ENCODE results near the gene THNSL1.

The THNSL1 gene

DNA sequence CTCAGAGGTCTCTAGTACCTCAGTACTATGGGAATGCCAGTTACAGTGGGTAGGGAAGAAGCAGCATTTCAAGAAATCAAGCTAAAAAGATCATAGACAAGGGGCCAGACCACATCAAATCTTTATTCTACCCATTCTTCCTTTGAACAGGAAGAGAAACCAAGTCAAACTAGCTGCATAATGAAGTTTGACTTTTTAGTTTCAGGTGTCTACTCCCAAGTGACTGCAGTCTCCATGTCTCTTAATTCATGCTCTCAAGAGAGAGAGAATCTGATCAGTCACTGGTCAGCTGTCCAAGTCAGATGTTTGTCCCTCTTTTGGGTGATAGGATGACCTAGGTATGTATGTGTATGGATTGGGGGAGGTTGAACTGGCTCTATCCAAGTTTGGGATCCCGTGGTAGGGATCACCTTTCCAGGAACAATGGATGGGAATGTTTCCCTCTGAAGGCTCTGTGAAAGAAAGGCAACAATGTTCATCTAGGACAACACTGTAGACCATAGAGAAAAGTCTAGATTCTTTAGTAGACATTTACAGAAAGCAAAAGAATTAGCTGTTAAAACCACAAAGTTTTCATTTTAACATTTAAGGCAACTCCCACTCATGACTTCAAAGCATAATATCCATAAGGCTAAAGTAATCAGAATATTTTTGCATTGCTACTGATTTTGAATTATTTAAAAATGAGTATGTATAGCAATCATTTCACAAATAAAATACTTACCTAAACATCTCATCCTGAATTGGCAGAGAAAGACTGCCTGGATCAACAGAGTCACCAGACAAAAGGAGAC lies 33.9 kb upstream of the THNSL1 start:
- no peak overlapping the region for H3K27ac ChIP-seq (ENCODE audit: low read length)
- no peaks in the 10 kb centered on the region for H3K4me1 ChIP-seq (ENCODE audit: control insufficient read depth, insufficient read depth, low read length)
- H3K9ac ChIP-seq (ENCODE audit: low read length in 2 of 2) = no peak overlapping the region
- H3K36me3 ChIP-seq (ENCODE audit: control insufficient read depth in 2 of 2, insufficient read depth in 2 of 2, low read length in 2 of 2) = no peaks in the 10 kb centered on the region
- no peaks in the 10 kb centered on the region for H3K27me3 ChIP-seq (ENCODE audit: control insufficient read depth in 1 of 2, insufficient read depth in 2 of 2, low read length in 2 of 2)
- H3K9me3 ChIP-seq (ENCODE audit: control insufficient read depth in 2 of 2, low read length in 2 of 2) = no peaks in the 10 kb centered on the region
- H3K4me3 ChIP-seq (ENCODE audit: low read length in 2 of 2) = no peak overlapping the region

DNA sequence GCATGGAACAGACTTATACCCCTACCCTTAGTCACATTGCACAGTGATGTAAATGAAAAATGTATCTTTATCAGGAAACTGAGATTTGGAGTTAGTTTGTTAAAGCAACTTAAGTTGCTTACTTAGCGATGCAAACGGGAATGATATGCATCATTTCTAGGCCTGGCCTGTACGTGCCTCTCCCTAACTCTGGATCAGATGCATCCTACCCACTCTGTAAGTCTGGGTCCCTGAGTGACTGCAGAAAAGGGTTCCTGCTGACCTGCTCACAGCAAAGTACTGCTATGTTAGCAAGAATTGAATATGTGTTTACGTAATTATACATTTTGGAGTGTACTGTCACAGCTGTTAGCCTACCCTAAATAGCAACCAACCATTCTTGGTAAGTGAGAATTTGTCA lies 33.3 kb upstream of the THNSL1 start:
- H3K9me3 ChIP-seq (ENCODE audit: control insufficient read depth in 2 of 2, low read length in 2 of 2) = no peaks in the 10 kb centered on the region
- H3K27me3 ChIP-seq (ENCODE audit: control insufficient read depth in 1 of 2, insufficient read depth in 2 of 2, low read length in 2 of 2) = no peaks in the 10 kb centered on the region
- H3K4me3 ChIP-seq (ENCODE audit: low read length in 2 of 2) = no peak overlapping the region
- no peaks in the 10 kb centered on the region for H3K36me3 ChIP-seq (ENCODE audit: control insufficient read depth in 2 of 2, insufficient read depth in 2 of 2, low read length in 2 of 2)
- H3K27ac ChIP-seq (ENCODE audit: low read length) = no peak overlapping the region
- H3K4me1 ChIP-seq (ENCODE audit: control insufficient read depth, insufficient read depth, low read length) = no peaks in the 10 kb centered on the region
- H3K9ac ChIP-seq (ENCODE audit: low read length in 2 of 2) = no peak overlapping the region

DNA sequence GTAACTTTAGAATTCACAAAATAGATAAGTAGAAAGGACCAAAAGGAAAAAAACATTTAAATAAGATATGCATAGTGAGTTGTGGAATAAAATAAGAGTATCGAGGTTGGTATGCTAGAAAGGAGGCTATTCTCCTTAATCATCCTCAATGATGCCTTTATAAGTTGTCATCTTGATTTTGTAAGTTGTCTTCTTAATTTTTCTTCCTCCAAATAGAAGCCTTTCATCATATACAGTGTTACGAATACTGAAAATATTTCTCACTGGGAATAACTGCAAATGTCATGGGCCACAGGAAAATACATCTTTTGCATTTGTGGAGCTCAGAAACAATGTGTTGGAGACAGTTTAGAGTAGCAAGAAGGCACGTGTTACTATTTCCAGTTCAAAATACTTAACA lies 32.5 kb upstream of the THNSL1 start:
- Histone ChIP-seq H3K27ac (ENCODE audit: low read length) (no peak overlapping the region), H3K4me1 (ENCODE audit: control insufficient read depth, insufficient read depth, low read length) (no peaks in the 10 kb centered on the region), H3K4me3 (ENCODE audit: low read length in 2 of 2) (no peak overlapping the region), H3K27me3 (ENCODE audit: control insufficient read depth in 1 of 2, insufficient read depth in 2 of 2, low read length in 2 of 2) (no peaks in the 10 kb centered on the region), H3K36me3 (ENCODE audit: control insufficient read depth in 2 of 2, insufficient read depth in 2 of 2, low read length in 2 of 2) (no peaks in the 10 kb centered on the region), H3K9ac (ENCODE audit: low read length in 2 of 2) (no peak overlapping the region), H3K9me3 (ENCODE audit: control insufficient read depth in 2 of 2, low read length in 2 of 2) (no peaks in the 10 kb centered on the region)

DNA sequence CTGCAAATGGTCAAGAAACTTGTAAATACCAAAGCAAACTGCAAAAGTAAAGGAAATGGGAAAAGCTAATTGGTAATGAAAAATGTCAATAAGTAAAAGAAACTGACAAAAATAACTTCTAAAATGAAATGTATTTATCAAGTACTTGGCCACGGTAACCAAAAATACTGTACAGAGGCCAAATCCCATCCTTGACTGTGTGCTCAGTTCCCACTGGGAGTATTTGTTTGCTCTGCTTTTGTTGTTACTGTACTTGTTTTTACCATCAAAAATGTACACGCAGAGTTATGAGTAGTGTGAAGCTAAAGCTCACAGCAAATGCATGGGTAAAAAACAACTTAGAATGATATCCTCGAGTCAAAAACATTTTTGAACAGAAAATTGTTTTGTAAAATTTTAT lies 31.5 kb upstream of the THNSL1 start:
- Histone ChIP-seq H3K4me1 (ENCODE audit: control insufficient read depth, insufficient read depth, low read length) (no peaks in the 10 kb centered on the region), H3K4me3 (ENCODE audit: low read length in 2 of 2) (no peak overlapping the region), H3K27me3 (ENCODE audit: control insufficient read depth in 1 of 2, insufficient read depth in 2 of 2, low read length in 2 of 2) (no peaks in the 10 kb centered on the region), H3K27ac (ENCODE audit: low read length) (no peak overlapping the region), H3K36me3 (ENCODE audit: control insufficient read depth in 2 of 2, insufficient read depth in 2 of 2, low read length in 2 of 2) (no peaks in the 10 kb centered on the region), H3K9me3 (ENCODE audit: control insufficient read depth in 2 of 2, low read length in 2 of 2) (no peaks in the 10 kb centered on the region), H3K9ac (ENCODE audit: low read length in 2 of 2) (no peak overlapping the region)

DNA sequence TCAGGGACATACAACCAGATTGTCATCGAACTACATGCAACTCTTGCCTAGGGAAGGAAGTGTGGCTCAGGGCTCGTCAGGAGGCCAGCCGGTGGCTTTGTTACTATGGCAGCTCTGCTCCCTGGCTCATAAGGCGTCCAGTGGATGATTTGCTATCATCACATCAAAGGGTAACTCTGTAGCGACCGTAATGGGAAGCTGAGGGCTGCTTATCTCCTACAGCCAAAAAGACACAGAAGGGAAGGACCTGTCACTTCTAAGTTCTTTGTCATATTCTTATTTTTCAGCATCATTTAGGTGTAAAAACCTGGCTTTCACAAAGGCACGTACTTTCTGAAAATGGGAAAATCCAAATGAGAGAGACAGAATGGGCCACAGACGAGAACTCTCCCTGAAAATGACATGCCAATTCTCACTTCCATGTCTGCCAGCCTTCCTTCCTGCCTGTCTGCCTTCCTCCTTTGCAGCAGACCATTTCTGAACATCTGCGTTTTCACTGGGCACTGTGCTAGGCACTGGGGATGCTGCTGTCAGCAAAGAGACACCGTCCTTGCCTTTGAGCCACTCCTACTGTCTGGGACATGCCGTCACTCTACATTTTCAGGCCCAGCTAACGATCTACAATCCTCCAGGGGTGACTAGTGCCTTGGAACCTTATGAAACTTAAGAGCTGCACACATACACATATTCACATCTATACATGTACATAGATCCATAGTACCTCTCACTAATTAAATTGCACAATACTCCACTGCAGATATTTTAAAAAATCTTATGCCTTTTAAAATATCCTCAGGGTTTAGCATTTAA lies 27.4 kb upstream of the THNSL1 start:
- Histone ChIP-seq H3K4me1 (ENCODE audit: control insufficient read depth, insufficient read depth, low read length) (no peaks in the 10 kb centered on the region), H3K27ac (ENCODE audit: low read length) (no peak overlapping the region), H3K9me3 (ENCODE audit: control insufficient read depth in 2 of 2, low read length in 2 of 2) (no peaks in the 10 kb centered on the region), H3K36me3 (ENCODE audit: control insufficient read depth in 2 of 2, insufficient read depth in 2 of 2, low read length in 2 of 2) (no peaks in the 10 kb centered on the region), H3K27me3 (ENCODE audit: control insufficient read depth in 1 of 2, insufficient read depth in 2 of 2, low read length in 2 of 2) (no peaks in the 10 kb centered on the region), H3K9ac (ENCODE audit: low read length in 2 of 2) (no peak overlapping the region), H3K4me3 (ENCODE audit: low read length in 2 of 2) (no peak overlapping the region)

DNA sequence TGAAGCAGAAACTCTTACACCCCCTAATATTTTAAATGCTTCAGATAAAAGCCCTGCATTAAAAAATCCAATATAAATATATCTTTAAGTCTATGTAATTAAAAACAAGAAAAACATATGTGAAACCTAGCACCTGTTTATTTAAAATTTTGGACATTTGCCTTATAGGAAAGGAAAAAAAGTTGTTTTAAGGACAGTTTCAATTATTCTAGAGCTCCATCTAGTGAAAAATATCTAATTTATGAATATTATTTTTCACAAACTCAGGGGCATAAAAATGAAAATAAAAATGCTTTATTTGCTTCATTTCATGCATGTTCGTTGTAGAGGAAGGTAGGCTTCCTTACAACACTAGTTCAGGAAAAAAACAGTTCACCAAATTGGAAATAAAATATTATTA lies 26.5 kb upstream of the THNSL1 start:
- Histone ChIP-seq H3K4me1 (ENCODE audit: control insufficient read depth, insufficient read depth, low read length) (no peaks in the 10 kb centered on the region), H3K27ac (ENCODE audit: low read length) (no peak overlapping the region), H3K9ac (ENCODE audit: low read length in 2 of 2) (no peak overlapping the region), H3K36me3 (ENCODE audit: control insufficient read depth in 2 of 2, insufficient read depth in 2 of 2, low read length in 2 of 2) (no peaks in the 10 kb centered on the region), H3K9me3 (ENCODE audit: control insufficient read depth in 2 of 2, low read length in 2 of 2) (no peaks in the 10 kb centered on the region), H3K4me3 (ENCODE audit: low read length in 2 of 2) (no peak overlapping the region), H3K27me3 (ENCODE audit: control insufficient read depth in 1 of 2, insufficient read depth in 2 of 2, low read length in 2 of 2) (no peaks in the 10 kb centered on the region)

DNA sequence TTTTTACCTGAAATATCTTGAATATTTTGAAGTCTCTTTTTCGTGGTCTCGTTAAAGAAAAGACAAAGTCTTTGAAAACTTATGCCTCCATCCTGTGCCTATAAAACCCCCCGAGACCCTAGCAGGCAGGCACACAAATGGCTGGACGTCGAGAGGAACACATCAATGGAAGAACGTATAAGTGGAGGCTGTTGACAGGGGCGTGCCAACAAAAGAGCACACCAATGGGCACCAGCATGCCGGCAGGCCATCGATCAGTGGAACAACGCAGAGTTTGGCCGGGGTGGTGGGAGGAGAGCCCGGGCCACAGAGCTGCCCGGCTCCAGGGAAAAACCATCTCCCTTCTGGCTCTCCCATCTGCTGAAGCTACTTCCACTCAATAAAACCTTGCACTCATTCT lies 25.1 kb upstream of the THNSL1 start:
- H3K4me3 ChIP-seq (ENCODE audit: low read length in 2 of 2) = no peak overlapping the region
- no peaks in the 10 kb centered on the region for H3K36me3 ChIP-seq (ENCODE audit: control insufficient read depth in 2 of 2, insufficient read depth in 2 of 2, low read length in 2 of 2)
- H3K27ac ChIP-seq (ENCODE audit: low read length) = no peak overlapping the region
- H3K9ac ChIP-seq (ENCODE audit: low read length in 2 of 2) = no peak overlapping the region
- no peaks in the 10 kb centered on the region for H3K27me3 ChIP-seq (ENCODE audit: control insufficient read depth in 1 of 2, insufficient read depth in 2 of 2, low read length in 2 of 2)
- no peaks in the 10 kb centered on the region for H3K4me1 ChIP-seq (ENCODE audit: control insufficient read depth, insufficient read depth, low read length)
- no peaks in the 10 kb centered on the region for H3K9me3 ChIP-seq (ENCODE audit: control insufficient read depth in 2 of 2, low read length in 2 of 2)

DNA sequence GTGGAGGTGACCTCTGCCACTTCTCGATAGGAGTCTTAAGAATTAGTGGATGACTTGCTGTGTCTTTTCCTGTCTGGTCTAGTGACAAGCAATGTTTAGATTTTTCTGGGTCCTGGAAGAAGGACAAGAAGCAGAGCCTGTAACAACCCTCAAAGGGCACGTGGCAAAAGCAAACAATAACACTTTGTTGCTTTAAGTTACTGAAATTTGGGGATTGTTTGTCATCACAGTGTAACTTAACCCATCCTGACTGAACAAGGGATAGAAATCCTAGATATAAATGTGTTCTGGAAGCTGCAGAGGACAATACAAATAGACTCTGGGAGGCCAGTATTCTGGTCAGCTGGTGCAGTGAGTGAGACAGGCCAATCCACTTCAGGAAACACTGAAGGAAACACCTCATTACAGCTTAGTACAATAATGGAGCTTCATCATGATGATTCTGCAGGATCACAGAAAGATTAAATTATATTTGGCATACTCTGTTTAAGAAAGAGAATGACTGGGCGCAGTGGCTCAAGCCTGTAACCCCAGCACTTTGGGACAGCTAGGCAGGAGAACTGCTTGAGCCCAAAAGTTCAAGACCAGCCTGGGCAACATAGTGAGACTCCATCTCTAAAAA lies 23.8 kb upstream of the THNSL1 start:
- Histone ChIP-seq H3K27ac (ENCODE audit: low read length) (no peak overlapping the region), H3K4me3 (ENCODE audit: low read length in 2 of 2) (no peak overlapping the region), H3K9me3 (ENCODE audit: control insufficient read depth in 2 of 2, low read length in 2 of 2) (no peaks in the 10 kb centered on the region), H3K36me3 (ENCODE audit: control insufficient read depth in 2 of 2, insufficient read depth in 2 of 2, low read length in 2 of 2) (no peaks in the 10 kb centered on the region), H3K27me3 (ENCODE audit: control insufficient read depth in 1 of 2, insufficient read depth in 2 of 2, low read length in 2 of 2) (no peaks in the 10 kb centered on the region), H3K4me1 (ENCODE audit: control insufficient read depth, insufficient read depth, low read length) (no peaks in the 10 kb centered on the region), H3K9ac (ENCODE audit: low read length in 2 of 2) (no peak overlapping the region)

DNA sequence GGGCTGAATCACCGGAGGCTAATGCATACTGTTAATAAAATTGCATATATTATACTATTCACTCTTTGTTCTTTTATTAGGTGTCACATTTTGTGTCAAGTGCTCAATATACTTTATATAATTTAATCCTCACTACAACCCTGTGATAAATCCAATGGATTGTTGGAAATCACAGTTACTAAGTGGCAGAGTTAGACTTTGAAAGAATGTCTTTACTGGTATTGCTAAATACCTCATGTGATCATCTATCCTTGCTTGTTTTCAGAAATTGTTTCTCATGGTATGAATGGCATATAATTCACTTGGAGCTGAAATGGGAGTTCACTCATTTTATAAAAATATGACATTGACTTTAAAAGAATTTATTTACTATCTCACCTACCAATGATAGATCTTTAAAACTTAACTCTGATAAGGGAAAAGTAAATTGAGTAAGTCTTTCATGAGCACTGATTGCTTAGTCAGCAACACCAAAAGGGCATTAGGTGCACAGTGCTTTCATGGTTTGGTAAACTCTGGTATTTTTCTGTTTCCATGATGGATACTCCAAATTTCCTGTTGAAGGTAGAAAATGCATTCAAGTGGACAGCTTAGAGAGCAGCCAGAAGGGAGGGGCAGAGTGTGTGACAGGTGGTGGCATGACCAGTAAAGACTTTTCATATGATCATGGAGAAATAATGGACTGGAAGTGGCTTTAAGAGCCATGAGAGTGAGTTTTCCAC lies 23.0 kb upstream of the THNSL1 start:
- no peaks in the 10 kb centered on the region for H3K9me3 ChIP-seq (ENCODE audit: control insufficient read depth in 2 of 2, low read length in 2 of 2)
- H3K36me3 ChIP-seq (ENCODE audit: control insufficient read depth in 2 of 2, insufficient read depth in 2 of 2, low read length in 2 of 2) = no peaks in the 10 kb centered on the region
- no peak overlapping the region for H3K27ac ChIP-seq (ENCODE audit: low read length)
- H3K4me3 ChIP-seq (ENCODE audit: low read length in 2 of 2) = no peak overlapping the region
- H3K9ac ChIP-seq (ENCODE audit: low read length in 2 of 2) = no peak overlapping the region
- H3K4me1 ChIP-seq (ENCODE audit: control insufficient read depth, insufficient read depth, low read length) = no peaks in the 10 kb centered on the region
- no peaks in the 10 kb centered on the region for H3K27me3 ChIP-seq (ENCODE audit: control insufficient read depth in 1 of 2, insufficient read depth in 2 of 2, low read length in 2 of 2)

DNA sequence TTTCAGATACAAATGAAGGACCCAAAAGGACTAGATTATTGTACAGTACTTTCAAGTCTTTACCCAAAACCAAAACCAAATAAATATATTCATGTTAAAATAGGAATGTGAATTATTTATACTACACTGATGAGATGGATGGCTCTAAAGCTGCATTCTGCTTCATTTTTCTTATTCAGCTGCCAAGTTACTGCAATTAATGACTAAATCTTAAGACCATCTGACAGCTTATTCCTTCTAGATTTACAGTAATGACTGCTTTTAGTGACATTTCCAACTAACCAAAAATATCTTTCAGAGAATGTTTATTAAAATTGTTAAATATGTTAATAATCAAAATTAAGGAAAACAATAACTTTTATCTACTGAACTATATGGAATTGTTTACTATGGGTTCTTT lies 21.3 kb upstream of the THNSL1 start:
- Histone ChIP-seq H3K27ac (ENCODE audit: low read length) (no peak overlapping the region), H3K9me3 (ENCODE audit: control insufficient read depth in 2 of 2, low read length in 2 of 2) (no peaks in the 10 kb centered on the region), H3K9ac (ENCODE audit: low read length in 2 of 2) (no peak overlapping the region), H3K4me1 (ENCODE audit: control insufficient read depth, insufficient read depth, low read length) (no peaks in the 10 kb centered on the region), H3K36me3 (ENCODE audit: control insufficient read depth in 2 of 2, insufficient read depth in 2 of 2, low read length in 2 of 2) (no peaks in the 10 kb centered on the region), H3K27me3 (ENCODE audit: control insufficient read depth in 1 of 2, insufficient read depth in 2 of 2, low read length in 2 of 2) (no peaks in the 10 kb centered on the region), H3K4me3 (ENCODE audit: low read length in 2 of 2) (no peak overlapping the region)

Measured in stomach smooth muscle (tissue), 2 donors.